VCaP (cell line): ENCODE results near the gene ANTXR2.
"Not testable (repeated sequence)": the region's sequence is repeated elsewhere in the genome, so short reads cannot be mapped to it uniquely, and the experiment has no call there.

Experiments used
- H3K27ac ChIP-seq: fragments of 450-650 bp; 2 replicates; pipeline ENCODE4 v1.5.1; 2017
- CTCF ChIP-seq: fragments of 450-650 bp; conservative IDR thresholded peaks from 2 replicates; pipeline ENCODE4 v1.5.1; 2017; ENCODE audit warnings: mild to moderate bottlenecking, moderate library complexity

The ANTXR2 gene

GRCh38 chr4:79998201-79998600 lies 74.8 kb downstream of the ANTXR2 start:
- no peak for TF ChIP-seq CTCF
- no peak overlapping the region for H3K27ac ChIP-seq

GRCh38 chr4:79996851-79997250 lies 76.2 kb downstream of the ANTXR2 start:
- no peak for TF ChIP-seq CTCF

GRCh38 chr4:79993476-79993875 lies 79.6 kb downstream of the ANTXR2 start:
- H3K27ac ChIP-seq, result no peak overlapping the region
- no peak for TF ChIP-seq CTCF

More at GRCh38 chr4:79996851-79997250, 76.2 kb downstream of the ANTXR2 start:
- no peak overlapping the region for H3K27ac ChIP-seq

GRCh38 chr4:79991601-79992000 lies 81.4 kb downstream of the ANTXR2 start:
- no peak for TF ChIP-seq CTCF
- no peak overlapping the region for H3K27ac ChIP-seq

- not testable (repeated sequence) for H3K27ac ChIP-seq
Measured at GRCh38 chr4:79991100-79991499, 81.9 kb downstream of the ANTXR2 start.

GRCh38 chr4:79987401-79987800 lies 85.6 kb downstream of the ANTXR2 start:
- TF ChIP-seq CTCF, result no peak
- H3K27ac ChIP-seq, result no peak overlapping the region

GRCh38 chr4:79983431-79983830 lies 89.6 kb downstream of the ANTXR2 start:
- H3K27ac ChIP-seq, result no peak overlapping the region
- TF ChIP-seq CTCF, result no peak

GRCh38 chr4:79982601-79983322 lies 90.3 kb downstream of the ANTXR2 start:
- no peak for TF ChIP-seq CTCF
- no peak overlapping the region for H3K27ac ChIP-seq
